Type B pancreatic cell (in vitro differentiated cells): Measurements from ENCODE around the gene PDE4B. TPM values are rescaled to one million over a fixed set of nuclear protein-coding genes. Genes with fewer than 3 reads are reported as not detected.
"Not testable (repeated sequence)": the region's sequence is repeated elsewhere in the genome, so short reads cannot be mapped to it uniquely, and the experiment has no call there.

Source experiments
- DNase-seq: peaks from one replicate; pipeline ENCODE4 v3.0.0; 2021; ENCODE audit warnings: mixed read lengths; ENCODE audit not compliant: unreplicated experiment; ENCODE audit errors: extremely low spot score
- H3K27ac Mint-ChIP-seq: 2 replicates; pipeline ENCODE4 v1.8.0; 2021; ENCODE audit warnings: mild to moderate bottlenecking, mixed read lengths
- H3K27me3 Mint-ChIP-seq: 2 replicates; pipeline ENCODE4 v1.8.0; 2021; ENCODE audit warnings: mixed read lengths
- H3K36me3 Mint-ChIP-seq: 2 replicates; pipeline ENCODE4 v1.8.0; 2021; ENCODE audit warnings: mixed read lengths
- H3K4me1 Mint-ChIP-seq: one replicate; pipeline ENCODE4 v1.8.0; 2021; ENCODE audit warnings: mixed read lengths; ENCODE audit not compliant: unreplicated experiment
- H3K4me3 Mint-ChIP-seq: 2 replicates; pipeline ENCODE4 v1.8.0; 2021; ENCODE audit warnings: mild to moderate bottlenecking, mixed read lengths
- H3K9me3 Mint-ChIP-seq: 2 replicates; pipeline ENCODE4 v1.8.0; 2021; ENCODE audit warnings: mixed read lengths
- CTCF ChIP-seq: fragments of 200-600 bp; sonication (generic); conservative IDR thresholded peaks from 2 replicates; pipeline ENCODE4 v1.5.0; 2021; ENCODE audit warnings: antibody characterized with exemption, mild to moderate bottlenecking
- total RNA-seq: library from RNA; stranded (reverse); gene quantifications from 2 replicates; pipeline ENCODE4 v1.2.1, GENCODE V29; 2021; ENCODE audit warnings: low replicate concordance

Gene PDE4B
- total RNA-seq, 1 donor from 2014 or later, result 4.7 TPM

GRCh38 chr1:65845535-65846060 lies 52.9 kb downstream of the PDE4B start:
- no peaks in the 10 kb centered on the region for H3K4me1 Mint-ChIP-seq
- no peaks in the 10 kb centered on the region for H3K36me3 Mint-ChIP-seq
- H3K4me3 Mint-ChIP-seq, result no peak overlapping the region
- TF ChIP-seq CTCF, result no peak
- H3K27me3 Mint-ChIP-seq, result no peaks in the 10 kb centered on the region
- H3K27ac Mint-ChIP-seq, result no peak overlapping the region
- DNase-seq, result no peak
- no peaks in the 10 kb centered on the region for H3K9me3 Mint-ChIP-seq

- TF ChIP-seq CTCF, result no peak
- H3K36me3 Mint-ChIP-seq, result no peaks in the 10 kb centered on the region
- no peak for DNase-seq
- H3K4me1 Mint-ChIP-seq, result no peaks in the 10 kb centered on the region
- no peak overlapping the region for H3K4me3 Mint-ChIP-seq
- no peak overlapping the region for H3K27ac Mint-ChIP-seq
- no peaks in the 10 kb centered on the region for H3K27me3 Mint-ChIP-seq
- no peaks in the 10 kb centered on the region for H3K9me3 Mint-ChIP-seq
Observed at GRCh38 chr1:65846866-65847265, 54.2 kb downstream of the PDE4B start.

GRCh38 chr1:65850281-65850680 lies 57.6 kb downstream of the PDE4B start:
- Mint-ChIP-seq H3K9me3 (no peaks in the 10 kb centered on the region), H3K27me3 (no peaks in the 10 kb centered on the region), H3K4me1 (no peaks in the 10 kb centered on the region), H3K27ac (no peak overlapping the region), H3K4me3 (no peak overlapping the region), H3K36me3 (no peaks in the 10 kb centered on the region)
- no peak for DNase-seq
- no peak for TF ChIP-seq CTCF

- not testable (repeated sequence) for H3K4me3 Mint-ChIP-seq, H3K27me3 Mint-ChIP-seq, H3K4me1 Mint-ChIP-seq, H3K27ac Mint-ChIP-seq, H3K36me3 Mint-ChIP-seq, H3K9me3 Mint-ChIP-seq, DNase-seq
Observed at GRCh38 chr1:65856591-65856990, 63.9 kb downstream of the PDE4B start.

- Mint-ChIP-seq H3K27ac (no peak overlapping the region), H3K4me3 (no peak overlapping the region), H3K27me3 (peaks cover 14% of the 10 kb centered on the region), H3K9me3 (peaks cover 6% of the 10 kb centered on the region), H3K4me1 (no peaks in the 10 kb centered on the region), H3K36me3 (no peaks in the 10 kb centered on the region)
- TF ChIP-seq CTCF, result no peak
- no peak for DNase-seq
Observed at GRCh38 chr1:65866439-65866838, 73.7 kb downstream of the PDE4B start.

GRCh38 chr1:65872301-65872700 lies 79.6 kb downstream of the PDE4B start:
- Mint-ChIP-seq H3K27ac (no peak overlapping the region), H3K36me3 (no peaks in the 10 kb centered on the region), H3K4me1 (peaks cover 4% of the 10 kb centered on the region), H3K27me3 (peaks cover 7% of the 10 kb centered on the region), H3K9me3 (no peaks in the 10 kb centered on the region), H3K4me3 (no peak overlapping the region)
- TF ChIP-seq CTCF, result no peak
- DNase-seq, result no peak

- not testable (repeated sequence) for H3K9me3 Mint-ChIP-seq, DNase-seq, H3K36me3 Mint-ChIP-seq, H3K4me3 Mint-ChIP-seq, H3K27me3 Mint-ChIP-seq, H3K4me1 Mint-ChIP-seq, H3K27ac Mint-ChIP-seq
Observed at GRCh38 chr1:65878342-65878741, 85.6 kb downstream of the PDE4B start.
